Activated CD8-positive, alpha-beta memory T cell treated with anti-CD3 and anti-CD28 coated beads, Interleukin-2, amount 50 U/mL, for 24 hours (primary cell): Measurements from ENCODE around the gene ZNF432.

Source experiments
- DNase-seq: peaks from one replicate; pipeline ENCODE4 v3.0.0-alpha.2; 2020; ENCODE audit errors: extremely low read depth

Gene ZNF432

DNA sequence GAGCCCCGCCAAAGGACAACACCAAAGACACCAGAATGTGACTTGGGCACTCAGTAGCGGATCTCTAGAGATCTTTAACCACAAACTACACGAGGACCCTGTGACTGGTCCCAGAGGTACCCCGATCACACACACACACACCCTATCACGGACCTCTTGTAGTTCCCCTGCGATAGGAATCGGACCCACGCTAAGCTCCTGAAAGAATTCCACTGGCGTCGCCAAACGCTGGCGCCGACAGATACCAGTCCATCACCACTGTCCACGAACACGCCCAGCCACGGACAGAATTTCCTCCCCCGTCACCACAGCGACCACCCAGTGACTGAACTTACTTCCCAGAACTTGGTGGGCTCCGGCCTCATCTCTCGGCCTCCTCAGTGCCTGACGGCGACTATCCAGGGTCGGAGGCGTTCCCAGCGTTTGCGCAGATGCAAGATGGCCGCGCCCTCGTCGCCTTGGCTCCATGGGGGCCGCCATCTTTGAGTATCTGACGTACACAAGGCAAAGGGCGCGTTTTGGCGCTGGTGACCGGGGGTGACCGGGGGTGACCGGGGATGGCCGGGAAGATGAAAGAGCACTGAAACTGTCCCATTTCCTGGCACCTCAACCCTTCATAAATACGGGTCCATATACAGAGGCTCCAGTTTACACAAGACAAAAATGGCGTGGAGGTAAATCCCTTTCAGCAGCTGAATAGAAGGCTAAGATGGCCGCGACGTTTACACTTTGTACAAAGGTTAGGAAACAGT lies 40.7 kb downstream of the ZNF432 start, which contains the start of gene ZNF615:
TSS of gene ZNF615 (minus strand) at position 406 of the 752 bp plus-strand sequence. CDS start 4,500 bp downstream, outside the sequence.
- DNase-seq, result peak; percentile 62

DNA sequence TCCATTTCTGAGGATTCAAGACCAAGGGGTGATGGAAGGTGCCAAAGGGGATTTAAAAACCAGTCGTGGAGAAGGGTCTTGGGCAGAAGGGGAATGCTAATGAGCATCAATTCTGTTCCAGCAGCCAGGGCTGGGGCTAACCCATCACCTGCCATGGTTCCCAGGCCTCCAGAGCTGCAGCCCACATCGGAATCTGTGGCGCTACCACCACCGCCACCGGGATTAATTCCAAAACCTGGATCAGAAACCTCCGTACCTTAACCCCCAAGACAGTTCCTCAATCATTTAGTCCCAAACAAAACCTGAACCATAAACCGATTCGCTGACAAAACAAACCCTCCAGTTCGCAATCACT lies 41.2 kb downstream of the ZNF432 start:
- no peak for DNase-seq

DNA sequence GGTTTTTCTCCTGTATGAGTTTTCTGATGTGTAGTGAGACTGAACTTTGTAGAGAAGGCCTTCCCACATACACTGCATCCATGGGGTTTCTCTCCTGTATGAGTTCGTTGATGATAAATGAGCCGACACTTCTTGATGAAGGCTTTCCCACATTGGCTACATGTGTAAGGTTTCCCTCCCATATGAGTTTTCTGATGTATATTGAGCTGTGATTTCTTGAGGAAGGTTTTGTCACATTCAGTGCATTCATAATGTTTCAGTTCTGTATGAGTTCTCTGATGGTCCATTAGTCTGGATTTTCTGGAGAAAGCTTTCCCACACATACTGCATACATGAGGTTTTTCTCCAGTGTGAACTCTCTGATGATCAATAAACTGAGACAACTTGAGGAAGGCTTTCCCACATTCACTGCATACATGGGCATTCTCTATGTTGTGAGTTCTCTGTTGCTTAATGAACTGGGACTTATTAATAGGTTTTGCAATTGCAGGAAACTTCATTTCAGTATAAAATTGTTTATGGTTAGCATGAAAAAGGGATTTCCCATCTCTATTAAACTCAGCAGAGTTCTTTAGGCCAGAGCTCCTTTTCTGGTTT lies 54.5 kb downstream of the ZNF432 start:
- no peak for DNase-seq

DNA sequence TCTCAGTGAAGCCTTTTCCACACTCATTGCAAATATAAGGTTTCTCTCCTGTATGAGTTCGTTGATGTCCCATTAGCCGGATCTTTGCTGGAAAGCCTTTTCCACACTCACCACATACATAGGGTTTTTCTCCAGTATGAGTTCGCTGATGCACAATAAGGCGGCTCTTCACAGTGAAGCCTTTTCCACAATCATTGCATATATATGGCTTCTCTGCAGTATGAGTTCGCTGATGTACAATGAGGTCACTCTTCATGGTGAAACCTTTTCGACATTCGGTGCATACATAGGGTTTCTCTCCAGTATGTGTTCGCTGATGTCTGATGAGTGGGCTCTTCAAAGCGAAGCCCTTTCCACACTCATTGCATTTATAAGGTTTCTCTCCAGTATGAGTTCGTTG lies 55.2 kb downstream of the ZNF432 start:
- no peak for DNase-seq

DNA sequence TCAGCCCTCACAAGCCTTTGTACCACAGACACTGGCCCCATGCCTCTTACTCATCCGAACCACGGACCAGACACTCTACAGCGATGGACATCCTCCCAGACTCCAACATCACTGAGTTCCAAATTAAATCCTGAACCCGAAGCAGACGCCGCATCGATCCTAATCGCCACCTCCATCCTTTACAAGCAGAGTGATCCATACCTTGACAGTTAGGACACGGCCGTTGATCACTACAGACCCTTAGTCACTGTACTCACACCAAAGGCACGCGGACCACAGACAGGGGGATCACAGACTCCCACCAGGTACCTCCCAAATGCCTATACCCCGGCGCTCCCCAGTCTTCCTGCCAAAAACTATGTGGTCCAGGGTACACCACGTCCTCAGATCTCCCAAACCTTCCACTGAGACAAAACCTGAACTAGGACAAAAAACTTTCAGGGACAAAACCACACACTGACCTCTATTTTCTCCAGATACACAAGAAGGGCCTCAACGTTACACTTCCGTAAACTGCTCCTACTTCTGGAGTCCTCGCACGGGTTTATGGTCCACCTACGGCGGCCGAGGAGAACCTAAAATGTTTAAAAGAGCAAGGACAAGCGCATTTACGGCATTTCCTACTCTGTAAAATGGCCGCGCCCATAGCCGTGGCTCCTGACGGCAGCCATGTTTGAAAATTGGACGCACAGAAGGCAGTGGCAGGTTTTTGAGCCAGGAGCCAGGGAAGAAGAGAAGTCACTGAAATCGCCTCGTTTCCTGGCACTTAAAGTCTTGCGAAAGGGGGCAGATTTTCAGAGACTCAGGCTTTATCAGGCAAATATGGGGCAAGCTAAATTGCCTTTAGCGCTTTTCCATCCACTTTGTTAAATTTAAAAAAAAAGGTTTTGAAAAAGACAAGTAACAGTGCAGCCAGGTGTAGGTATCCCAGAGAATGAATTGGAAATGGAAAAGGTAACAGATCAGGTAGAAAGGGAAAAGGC lies 62.0 kb downstream of the ZNF432 start, which contains the start of gene ZNF350:
TSS of gene ZNF350 (minus strand) at position 532 of the 983 bp plus-strand sequence. CDS start 12,480 bp downstream, outside the sequence.
- DNase-seq, result peak; percentile 75

DNA sequence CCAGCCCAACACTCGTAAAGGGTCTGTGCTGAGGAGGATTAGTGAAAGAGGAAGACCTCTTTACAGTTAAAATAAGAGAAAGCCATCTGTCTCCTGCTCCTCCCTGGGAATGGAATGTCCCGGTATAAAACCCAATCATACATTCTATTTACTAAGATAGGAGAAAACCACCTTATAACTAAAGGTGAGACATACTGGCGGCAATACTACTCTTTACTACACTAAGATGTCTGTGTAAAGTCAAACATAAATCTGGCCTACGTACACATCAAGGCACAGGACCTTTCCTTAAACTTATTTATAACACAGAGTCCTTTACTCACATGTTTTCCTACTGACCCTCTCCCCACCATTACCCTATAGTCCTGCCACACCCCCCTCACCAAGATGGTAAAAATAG lies 65.3 kb downstream of the ZNF432 start:
- DNase-seq, result no peak
